ENCODE results near the gene PURB.
"Not testable (repeated sequence)": the region's sequence is repeated elsewhere in the genome, so short reads cannot be mapped to it uniquely, and the experiment has no call there.

The PURB gene

GRCh38 chr7:44885394-44886317 lies at the start of gene PURB:
Gene PURB, minus strand, starts transcription at chr7:44885530. Its CDS starts 182 bp downstream, at chr7:44885348.
- DNase-seq = peak; percentile 99

- DNase-seq = no peak
Measured at GRCh38 chr7:44935016-44935415, 49.7 kb upstream of the PURB start.

- not testable (repeated sequence) for DNase-seq
Measured at GRCh38 chr7:44934510-44934909, 49.2 kb upstream of the PURB start.

GRCh38 chr7:44930921-44931320 lies 45.6 kb upstream of the PURB start:
- no peak for DNase-seq

- DNase-seq = no peak
Measured at GRCh38 chr7:44922351-44922694, 37.0 kb upstream of the PURB start.

- peak; percentile 98 for DNase-seq
Measured at GRCh38 chr7:44921607-44922350, 36.4 kb upstream of the PURB start.

- DNase-seq = no peak
Measured at GRCh38 chr7:44920119-44920518, 34.8 kb upstream of the PURB start.

GRCh38 chr7:44918029-44918428 lies 32.7 kb upstream of the PURB start:
- no peak for DNase-seq

GRCh38 chr7:44917465-44917864 lies 32.1 kb upstream of the PURB start:
- DNase-seq = no peak

GRCh38 chr7:44914992-44915607 lies 29.8 kb upstream of the PURB start:
- peak; percentile 88 for DNase-seq

GRCh38 chr7:44912775-44913347 lies 27.5 kb upstream of the PURB start:
- DNase-seq = peak; percentile 25

- DNase-seq = peak; percentile 12
Measured at GRCh38 chr7:44911911-44912310, 26.6 kb upstream of the PURB start.

- DNase-seq = no peak
Measured at GRCh38 chr7:44909596-44910389, 24.5 kb upstream of the PURB start.

GRCh38 chr7:44906965-44907364 lies 21.6 kb upstream of the PURB start:
- no peak for DNase-seq

- DNase-seq = no peak
Measured at GRCh38 chr7:44905002-44905635, 19.8 kb upstream of the PURB start.

GRCh38 chr7:44899443-44899842 lies 14.1 kb upstream of the PURB start:
- no peak for DNase-seq

GRCh38 chr7:44898039-44898438 lies 12.7 kb upstream of the PURB start:
- no peak for DNase-seq

GRCh38 chr7:44897309-44897708 lies 12.0 kb upstream of the PURB start:
- DNase-seq = no peak

GRCh38 chr7:44894888-44895580 lies 9.7 kb upstream of the PURB start:
- DNase-seq = no peak

- DNase-seq = no peak
Measured at GRCh38 chr7:44893710-44894234, 8.4 kb upstream of the PURB start.

- no peak for DNase-seq
Measured at GRCh38 chr7:44891791-44892190, 6.5 kb upstream of the PURB start.

All from activated effector memory CD4-positive, alpha-beta T cell treated with anti-CD3 and anti-CD28 coated beads, Interleukin-2, amount 50 U/mL, for 16 hours (primary cell).